ENCODE results near the gene XIRP1. TPM values are rescaled to one million over a fixed set of nuclear protein-coding genes. Genes with fewer than 3 reads are reported as not detected.

The XIRP1 gene
- total RNA-seq, 1 donor from 2014 or later = not detected

DNA sequence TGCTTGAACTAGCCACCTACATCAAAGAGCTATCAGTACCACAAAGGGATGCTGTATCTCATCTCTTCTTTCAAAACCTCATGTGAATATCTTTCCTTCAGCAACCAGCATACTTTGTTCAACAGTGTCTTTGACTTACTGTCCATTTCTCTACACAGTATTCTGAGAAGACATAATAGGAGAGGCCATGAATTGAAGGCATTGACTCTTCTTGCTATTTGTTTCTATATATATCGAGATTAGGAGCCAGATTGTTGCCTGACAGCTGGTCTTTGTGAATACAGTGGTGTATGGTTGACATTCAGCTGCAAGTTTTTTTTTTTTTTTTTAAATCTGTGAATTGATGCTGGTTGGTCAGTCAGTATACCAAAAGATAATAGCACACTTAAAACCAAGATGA is 26.9 kb downstream of the XIRP1 start:
- DNase-seq = no peak

DNA sequence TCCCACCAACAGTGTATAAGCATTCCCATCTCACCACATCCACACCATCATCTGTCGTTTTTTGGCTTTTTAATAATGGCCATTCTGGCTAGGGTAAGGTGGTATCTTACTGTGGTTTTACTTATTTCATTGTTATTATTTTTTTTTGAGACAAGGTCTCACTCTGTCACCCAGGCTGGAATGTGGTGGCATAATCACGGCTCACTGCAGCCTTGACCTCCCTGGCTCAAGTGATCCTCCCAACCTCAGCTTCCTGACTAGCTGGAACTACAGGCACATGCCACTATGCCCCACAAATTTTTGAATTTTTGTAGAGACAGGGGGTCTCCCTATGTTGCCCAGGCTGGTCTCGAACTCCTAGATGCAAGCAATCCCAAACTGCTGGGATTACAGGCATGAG is 28.0 kb downstream of the XIRP1 start:
- DNase-seq = no peak

DNA sequence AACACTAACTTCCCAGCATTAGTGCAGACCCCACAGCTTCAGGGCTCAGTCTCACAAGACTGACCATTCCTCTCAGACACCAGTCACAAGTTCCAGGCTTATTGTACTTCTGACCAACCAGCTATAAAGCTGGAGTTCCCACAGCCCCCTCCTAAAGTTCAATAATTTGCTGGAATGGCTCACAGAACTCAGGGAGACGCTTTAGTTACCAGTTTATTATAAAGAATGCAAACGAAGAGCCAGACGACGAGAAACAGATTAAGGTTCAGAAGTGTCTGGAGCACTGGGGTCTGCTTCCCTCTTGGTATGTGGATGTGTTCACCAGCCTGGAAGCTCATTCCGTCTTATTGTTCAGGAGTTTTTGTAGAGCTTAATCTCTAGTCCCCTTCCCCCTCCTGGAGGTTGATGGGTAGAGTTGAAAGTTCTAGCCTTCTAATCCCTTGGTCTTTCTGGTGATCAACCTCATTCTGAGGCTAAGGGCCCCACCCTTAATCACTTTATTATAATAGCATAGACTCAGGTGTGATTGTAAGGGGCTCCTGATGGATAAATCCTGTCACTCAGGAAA is 34.2 kb downstream of the XIRP1 start:
- DNase-seq = no peak

DNA sequence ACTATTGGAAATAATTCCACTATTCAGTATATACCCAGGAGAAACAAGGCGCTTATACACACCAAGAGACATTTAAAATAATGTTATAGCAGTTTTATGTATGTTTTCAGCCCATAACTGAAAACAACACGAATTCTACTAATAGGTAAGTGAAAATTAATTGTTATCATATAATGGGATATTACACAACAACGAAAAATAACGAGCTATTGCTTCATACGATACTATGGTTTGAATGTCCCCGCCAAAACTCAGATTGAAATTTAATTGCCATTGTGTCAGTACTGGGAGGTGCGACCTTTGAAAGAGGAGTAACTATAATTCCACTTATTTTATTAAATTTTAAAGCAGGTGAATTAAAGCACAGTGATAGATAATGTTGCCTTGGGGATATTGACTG is 35.0 kb downstream of the XIRP1 start:
- DNase-seq = no peak

DNA sequence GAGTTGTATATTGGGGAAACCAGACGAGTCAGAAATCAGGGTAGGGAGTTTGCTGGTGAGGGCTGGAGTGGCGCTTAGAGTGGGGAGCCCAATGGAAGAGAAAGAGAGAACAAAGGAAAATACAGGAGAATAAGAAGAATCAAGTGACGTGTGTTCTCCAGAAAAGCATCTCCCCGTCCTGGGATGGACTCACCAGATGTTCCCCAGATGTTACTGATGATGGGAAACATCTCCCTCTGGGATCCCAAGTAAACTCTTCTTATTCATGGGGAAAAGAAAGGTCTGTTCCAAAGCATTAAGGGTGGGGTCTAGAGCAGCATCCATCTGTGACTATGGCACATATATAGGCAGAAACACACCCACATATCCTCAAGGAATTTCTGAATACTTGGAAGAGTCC is 36.0 kb downstream of the XIRP1 start:
- DNase-seq = no peak

DNA sequence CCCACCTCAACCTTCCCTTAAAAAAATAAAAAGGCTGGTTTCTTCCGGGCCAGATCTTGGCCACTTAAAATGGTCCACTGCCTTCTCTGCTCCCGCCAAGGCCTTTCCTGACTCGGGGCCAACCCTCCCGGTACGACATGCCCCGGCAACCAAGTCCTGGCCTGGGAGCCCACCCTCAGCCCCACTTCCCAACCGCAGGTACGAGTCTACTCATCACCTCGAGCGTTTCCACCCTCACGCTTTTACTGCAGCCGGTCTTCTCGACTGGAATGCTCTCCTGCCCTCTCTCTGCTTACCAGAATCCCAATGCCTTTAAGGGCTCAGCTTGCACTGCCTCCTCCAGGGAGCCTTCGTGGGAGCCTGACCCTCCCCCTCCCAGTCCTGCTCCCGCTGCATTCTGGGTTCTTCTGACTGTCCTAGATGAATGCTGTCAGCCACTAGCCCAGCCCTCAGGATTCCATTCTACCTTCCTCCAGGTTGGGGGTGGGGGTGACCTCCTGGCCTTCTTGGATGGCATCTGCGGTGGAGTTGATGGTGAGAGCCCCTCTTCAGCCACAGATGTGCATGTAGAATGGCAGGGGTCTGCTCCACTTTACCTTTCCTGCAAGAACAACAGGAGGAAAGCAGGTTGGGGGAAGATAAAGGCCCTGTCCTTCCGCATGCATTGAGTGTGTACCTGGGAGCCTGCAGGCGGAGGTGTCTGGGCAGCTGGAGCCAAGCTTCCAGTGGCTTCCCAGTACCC is 37.9 kb downstream of the XIRP1 start:
- no peak for DNase-seq

DNA sequence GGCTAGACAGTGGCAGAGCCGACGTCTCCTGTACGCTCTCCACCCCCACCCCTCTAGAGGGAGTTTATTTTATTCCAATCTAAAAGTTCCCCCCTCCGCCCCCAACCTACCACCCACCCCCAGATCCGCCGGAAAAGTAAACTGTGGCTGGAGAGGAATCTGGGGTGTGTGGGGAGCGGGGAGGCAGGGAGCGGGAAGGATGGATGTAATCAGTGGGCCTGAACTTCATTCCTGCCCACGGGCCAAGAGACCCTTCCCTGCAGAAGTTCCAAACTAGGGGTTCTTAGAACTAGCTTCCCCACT is 38.5 kb downstream of the XIRP1 start:
- no peak for DNase-seq

DNA sequence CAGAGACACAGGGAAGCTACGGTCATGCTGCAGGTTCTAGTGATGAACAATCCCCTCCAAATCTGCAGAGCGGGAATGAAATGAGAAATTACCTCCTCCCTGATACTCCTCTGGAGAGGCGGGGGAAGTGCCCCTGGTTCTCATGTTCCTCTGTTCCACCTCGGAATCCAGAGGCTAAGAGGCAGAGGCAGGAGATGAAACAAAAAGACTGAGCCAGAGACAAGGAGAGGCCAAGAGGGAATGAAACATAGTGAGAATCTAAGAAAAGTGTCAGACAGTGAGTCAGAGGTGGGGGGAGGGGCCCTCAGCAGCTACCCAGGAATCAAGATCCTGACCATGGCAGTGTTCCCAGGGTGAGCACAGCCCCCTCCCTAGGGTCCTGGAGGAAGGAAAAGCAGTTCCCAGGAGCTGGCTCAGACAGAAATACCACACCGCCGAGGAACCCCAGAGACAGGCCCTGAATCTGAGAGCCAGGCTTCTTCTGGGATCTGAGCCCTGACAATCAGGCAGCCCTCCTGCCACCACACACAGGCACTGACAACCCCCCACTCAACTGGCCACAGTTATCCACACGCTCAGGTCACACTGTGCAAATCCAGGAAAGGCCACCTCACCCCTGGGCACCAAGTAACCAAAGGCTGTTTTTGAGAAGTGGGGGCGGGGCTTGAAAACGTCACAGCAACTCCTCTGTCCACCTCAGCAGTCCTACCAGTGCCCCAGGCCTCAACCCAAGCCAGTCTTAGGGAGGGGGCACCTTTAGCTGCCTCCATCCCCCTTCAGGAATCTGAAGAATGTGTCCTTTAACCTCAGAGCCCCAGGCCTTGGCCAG is 41.4 kb downstream of the XIRP1 start:
- DNase-seq = peak; percentile 48

DNA sequence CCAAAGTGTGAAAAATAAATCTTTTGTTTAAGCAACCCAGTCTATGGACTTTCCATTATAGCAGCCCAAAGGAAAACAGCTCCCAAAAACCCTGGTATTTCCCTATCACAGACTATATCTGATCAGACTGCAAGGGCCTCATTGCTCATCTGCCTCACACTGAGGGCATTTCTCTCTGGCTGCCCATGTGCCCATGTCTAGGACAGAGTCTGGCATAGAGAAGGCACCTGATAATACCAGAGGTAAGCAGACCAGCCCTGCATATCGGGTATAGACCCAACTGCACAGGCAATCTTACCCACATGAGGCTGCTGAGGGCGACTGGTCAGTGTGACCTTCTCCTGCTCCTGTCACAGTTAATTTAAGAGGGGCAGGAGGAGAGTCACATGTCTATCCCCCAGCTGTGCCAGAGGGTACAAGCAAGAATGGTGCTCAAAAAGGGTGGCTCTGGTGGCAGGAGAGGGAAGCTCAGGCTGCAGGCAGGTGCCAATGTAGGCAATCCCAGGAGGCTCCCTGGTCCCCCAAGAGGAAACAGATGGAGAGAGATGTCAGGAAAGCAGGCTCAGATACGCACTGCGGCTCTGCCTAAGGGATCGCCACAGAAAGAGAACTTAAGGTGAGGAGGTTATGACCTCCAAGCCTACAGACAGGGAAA is 42.1 kb downstream of the XIRP1 start:
- DNase-seq = no peak

DNA sequence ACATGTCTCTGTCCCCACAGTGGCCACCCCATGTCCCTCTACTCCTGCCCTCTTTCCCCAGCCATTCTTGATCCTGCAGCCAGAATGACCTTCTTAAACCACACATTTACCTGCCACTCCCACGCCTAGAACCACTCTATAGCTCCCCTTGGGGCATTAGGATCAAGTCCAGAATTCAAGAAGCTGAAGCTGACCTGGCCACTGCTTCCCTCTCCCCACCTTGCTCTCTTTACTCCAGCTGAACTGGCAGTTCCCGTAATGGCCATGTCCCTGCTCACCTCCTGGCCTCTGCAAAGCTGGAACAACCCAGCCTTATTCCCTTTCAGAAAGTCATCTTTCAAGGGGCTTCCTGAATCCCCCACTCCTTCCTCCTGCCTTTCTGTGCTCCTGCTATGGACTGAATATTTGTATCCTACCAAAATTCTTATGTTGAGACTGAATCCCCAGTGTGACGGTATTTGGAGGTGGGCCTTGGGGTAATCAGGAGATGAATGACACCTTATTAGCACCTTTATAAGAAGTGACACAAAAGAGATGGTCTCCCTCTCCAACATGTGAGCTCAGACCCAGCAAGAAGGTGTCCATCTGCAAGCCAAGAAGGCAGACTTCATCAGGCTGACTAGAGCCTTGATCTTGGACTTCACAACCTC is 42.8 kb downstream of the XIRP1 start:
- no peak for DNase-seq

DNA sequence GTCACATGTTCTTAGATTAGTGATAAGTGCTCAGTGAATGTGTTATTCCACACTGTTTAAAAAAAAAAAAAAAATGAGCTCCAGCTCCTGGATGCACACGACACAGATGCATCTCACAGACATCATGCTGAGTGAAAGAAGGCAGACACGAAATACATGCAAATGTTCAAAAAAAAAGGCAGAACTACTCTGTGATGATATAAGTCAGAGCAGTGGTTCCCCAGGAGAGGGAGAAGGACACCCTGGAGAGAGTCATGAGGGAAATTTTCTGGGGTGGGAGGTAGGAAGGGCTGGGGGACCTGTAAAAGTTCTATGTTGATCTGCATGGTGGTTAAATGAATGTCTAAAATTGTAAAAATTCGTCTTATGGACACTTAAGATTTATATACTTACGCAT is 43.3 kb downstream of the XIRP1 start:
- no peak for DNase-seq

DNA sequence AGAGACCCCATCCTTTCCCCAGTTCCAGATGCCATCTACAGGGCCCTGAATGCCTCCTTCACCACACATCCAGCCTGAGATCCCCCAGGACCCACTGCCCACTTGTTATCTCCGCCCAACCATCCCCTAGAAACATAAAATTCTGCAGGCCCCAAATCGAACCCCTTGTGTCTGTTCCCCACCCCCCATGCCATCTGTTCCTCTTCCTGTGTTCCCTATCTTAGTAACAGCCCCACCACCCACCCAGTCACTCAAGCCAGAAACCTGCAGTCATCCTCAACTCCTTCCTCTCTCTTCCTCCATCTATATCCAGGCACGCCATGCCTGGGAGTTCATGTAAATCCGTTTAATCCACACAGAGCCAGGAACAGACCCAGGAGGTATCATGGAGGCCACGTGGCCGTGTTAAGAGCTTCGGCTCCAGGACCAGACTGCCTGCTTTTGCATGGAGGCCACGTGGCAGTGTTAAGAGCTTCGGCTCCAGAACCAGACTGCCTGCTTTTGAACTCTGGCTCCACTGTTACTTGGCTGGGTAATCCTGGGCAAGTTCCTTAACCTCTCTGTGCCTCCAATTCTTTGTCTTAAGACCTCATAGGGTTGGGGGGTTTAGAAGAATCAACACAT is 43.8 kb downstream of the XIRP1 start:
- DNase-seq = no peak

DNA sequence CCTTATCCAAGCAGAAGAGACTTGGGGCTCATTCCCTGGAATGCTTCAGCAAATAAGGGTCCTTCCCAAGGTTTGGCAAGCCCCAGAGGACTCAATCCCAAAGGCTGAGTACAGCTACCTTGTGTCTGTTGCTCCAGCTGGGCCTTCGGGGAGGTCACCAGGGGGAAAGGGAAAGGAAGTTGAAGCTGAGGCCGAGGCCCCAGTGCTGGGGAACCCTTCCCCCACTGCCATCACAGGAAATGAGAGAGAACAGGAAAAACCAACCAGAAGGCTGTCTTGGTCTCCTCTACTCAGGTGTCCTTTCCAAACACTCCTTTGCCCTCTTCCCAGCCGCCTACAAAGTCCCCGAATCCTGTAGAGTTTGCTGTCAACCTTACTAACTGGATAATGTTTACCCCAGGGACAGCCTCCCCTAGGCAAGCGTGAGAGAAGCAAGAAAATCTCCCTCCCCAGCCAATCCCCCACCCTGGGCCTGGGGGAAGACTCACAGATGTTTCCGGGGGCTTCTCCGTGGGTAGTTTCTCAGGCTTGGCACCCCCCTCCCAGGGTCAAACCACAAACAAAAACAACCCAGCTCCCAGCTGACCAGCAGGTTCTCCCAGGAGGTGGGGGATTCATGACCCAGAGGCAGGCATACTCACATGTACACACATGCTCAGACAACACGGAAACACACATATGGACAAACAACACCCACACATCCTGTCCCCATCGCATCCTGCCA is 44.5 kb downstream of the XIRP1 start:
- DNase-seq = no peak

DNA sequence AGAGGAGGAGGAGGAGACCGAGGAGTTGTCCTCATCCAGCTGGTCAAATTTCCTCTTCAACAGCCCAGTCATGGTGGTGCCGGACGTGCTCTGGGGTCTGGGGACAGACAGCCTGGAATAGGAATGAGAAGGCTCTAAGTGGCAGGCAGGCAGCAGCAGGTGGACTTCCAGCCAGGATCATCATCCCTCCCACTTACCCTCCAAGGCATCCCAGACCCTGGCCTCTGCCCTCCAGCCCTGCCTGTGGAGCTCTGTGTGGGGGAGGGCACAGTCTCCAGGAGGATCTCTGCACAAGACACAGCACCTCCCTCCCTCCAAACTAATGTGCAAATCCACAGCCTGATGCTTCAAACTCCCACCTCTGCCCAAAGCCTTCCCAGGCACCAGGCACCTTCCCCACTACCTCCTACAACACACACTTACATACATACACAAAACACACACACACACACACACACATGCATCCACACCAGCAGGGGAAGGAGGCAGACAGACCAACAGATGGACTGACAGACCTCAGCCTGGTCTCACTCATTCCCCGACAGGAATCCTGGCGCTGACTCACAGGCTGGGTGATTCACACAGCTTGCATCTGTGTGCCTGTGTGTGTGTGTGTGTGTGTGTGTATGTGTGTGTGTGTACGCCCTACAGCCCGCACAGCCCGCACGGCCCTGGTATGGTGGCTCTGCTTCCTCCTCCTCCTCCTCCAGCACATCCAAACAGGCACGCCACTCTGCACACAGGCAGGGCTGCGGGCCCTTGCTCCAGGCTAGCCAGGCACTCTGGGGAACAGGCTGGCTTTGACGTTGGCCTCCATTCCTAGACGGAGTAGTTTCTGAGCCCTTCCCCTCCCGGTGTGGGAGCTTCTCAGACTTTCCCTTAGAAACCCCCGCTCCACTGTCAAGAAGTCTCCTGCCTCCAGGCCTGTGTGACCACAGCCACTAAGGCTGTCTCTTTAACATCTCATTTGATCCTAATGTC is 45.5 kb downstream of the XIRP1 start:
- DNase-seq = peak; percentile 88

DNA sequence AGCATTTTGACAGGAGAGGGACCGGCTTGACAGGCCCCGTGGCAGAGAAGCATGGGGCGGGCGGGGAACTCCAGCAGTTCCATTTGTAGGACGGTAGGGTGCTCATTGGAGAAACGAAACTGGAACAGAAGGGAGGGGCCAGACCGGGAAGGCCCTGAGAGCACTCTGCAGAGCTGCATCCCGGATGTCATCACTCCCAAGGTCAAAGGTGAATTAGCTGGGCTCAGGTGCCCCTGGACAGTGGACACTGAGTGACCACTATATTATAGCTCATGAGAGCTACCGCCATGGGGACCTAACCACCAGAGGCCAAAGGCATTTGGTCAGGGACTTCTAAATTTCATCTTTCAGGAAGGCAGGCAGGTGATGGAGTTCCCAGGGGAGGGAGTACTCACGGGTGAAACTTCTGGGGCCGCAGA is 46.3 kb downstream of the XIRP1 start:
- DNase-seq = no peak

DNA sequence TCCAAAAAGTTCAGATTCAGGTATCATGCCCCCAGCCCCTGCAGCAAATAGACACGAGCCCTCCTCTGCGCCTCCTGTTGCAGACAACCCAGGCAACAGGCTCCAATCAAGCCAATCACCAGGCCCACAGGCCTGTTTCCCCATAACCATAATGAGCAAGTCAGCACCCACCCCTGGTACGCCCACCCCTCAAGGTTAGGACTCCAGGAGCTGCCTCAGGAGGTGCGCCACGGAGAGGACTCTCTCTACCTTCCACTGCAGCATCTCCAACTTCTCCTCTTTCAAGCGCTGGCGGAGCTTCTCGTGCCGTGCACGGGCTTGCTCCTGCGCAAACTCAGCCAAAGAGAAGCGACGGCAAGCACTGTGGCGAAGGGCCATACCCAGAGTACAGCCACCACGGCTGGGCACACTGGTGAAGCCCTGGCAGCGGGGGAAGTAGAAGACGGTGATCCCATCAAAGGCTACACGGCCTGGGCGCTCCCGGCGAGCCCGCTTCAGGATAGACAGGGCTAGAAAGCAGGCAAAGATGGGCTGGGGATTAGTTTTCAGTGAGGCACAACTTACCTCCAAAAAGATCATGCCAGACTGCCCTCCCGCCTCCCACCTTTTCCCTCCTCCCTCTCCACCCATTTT is 47.5 kb downstream of the XIRP1 start:
- DNase-seq = no peak

DNA sequence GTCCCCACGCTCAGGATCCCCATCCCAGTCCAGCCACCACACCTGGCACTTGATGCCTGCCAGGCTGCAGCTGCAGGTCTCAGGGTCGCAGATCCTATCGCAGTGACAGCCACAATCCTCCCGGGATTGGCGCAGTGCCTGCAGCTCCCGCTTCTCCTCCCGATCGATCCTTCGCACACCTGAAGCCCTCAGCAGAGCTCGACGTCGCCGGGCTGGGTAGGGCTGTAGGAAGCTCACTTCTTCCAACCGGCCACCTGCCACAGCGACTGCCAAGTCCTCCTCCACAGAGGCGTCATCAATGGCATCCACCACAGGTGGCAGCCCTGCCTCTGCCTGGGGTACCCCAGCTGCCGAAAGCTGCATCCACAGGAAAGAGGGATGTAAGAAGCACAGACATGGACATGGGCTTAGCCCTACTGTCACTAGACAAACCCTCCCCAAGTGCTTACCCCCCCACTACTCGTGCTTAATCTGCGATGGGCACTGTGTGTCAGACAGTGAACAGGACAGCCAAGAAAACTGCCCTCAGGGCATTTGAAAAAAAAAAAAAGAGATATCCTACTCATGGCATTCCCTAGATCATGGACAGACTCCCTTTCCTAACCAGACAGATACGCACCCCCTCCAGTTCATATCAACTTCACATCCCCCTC is 48.2 kb downstream of the XIRP1 start:
- no peak for DNase-seq

DNA sequence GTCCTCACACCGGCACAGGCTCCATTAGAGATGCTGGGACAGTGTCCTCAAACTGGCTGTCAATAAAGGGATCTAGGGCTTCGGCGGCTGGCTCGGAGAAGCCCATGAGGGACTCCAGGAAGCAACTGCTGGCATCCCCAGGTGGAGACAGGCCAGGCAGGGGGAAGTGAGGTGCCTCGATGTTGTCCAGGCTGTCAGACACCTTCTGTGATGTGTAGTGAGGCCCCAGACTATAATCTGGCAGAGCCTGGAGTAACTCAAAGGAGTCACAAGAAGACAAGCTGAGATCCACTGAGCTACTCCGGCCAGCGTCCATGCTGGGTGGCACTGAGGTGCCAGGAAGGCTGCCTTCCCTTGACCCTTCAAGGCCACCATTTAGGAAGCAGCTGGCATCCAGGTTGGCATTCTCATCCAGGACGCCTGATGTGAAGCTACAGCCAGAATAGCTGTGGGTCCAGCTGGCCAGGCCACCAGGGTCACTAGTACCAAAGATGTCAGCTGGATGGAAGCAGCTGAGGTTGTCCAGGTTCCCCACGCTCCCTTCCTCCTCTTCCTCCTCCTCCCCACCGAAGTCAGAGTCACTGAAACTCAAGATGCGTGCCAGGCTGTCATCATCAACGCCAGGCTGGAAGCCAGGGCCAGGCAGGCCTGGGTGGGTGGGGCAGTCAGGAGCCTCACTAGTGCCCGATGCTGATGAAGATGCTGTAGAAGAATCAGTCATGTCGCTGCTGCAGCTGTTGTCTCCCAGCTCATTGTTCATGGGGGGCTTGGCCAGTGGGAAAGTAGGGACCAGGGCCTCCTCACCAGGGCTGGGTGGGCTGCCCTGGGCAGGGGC is 49.1 kb downstream of the XIRP1 start:
- no peak for DNase-seq

All from occipital lobe (tissue), 2 donors.